Testis (tissue), 2 donors: ENCODE data around the gene IFI30.

ENCODE experiments used
- POLR2A ChIP-seq: fragments of 450-650 bp; IDR thresholded peaks from one replicate; pipeline ENCODE4 v1.6.1; 2017; ENCODE audit warnings: antibody characterized with exemption, mild to moderate bottlenecking, moderate library complexity
- TF ChIP-seq, protein P1 (sequence below), 3 experiments: fragments of 450-650 bp in 2 of 3; fragments of 200-600 bp in 1 of 3; sonication (generic) in 1 of 3; IDR thresholded peaks; one replicate each; pipeline ENCODE4 v1.5.1; 2016 to 2019; ENCODE audit warnings: antibody characterized with exemption in 3 of 3, mild to moderate bottlenecking in 2 of 3, moderate library complexity in 1 of 3

DNA sequence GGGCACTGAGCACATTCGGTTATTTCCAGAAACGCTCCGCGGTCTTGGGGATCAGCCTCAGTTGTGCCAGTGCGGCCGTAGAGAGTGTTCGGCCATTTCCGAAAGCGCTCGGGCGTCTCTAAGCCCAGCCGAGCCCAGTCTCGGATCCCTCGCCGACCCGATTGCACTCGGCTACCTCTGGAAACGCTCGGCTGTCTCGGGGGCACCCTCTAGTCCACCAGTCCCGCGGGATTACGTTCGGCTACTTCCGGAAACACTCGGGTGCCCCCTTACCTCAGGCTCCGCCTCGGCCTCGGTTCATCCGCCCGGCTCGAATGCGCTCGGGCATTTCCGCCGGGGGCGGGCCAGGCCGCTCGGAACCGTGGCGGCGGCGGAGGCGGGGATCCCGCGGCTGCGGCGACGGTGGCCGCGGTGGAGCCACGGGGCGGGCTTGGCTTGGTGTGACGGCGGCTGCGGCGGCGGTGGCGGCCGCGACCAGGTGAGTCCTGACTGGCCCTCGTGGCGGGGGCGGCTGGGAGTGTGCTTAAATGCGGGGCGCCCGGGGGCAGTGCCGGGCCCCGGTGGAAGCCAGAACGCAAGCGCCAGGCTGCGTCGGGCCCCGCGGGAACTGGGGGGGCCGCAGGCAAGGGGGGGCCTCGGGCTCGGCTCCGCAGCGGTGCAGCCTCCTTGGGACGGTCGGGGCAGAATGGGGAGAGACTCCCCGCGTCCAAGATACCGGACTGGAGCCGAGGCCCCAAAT lies 20.6 kb upstream of the IFI30 start, which contains the start of gene PIK3R2:
- TF ChIP-seq POLR2A = no peak
- TF ChIP-seq, protein P1, sequence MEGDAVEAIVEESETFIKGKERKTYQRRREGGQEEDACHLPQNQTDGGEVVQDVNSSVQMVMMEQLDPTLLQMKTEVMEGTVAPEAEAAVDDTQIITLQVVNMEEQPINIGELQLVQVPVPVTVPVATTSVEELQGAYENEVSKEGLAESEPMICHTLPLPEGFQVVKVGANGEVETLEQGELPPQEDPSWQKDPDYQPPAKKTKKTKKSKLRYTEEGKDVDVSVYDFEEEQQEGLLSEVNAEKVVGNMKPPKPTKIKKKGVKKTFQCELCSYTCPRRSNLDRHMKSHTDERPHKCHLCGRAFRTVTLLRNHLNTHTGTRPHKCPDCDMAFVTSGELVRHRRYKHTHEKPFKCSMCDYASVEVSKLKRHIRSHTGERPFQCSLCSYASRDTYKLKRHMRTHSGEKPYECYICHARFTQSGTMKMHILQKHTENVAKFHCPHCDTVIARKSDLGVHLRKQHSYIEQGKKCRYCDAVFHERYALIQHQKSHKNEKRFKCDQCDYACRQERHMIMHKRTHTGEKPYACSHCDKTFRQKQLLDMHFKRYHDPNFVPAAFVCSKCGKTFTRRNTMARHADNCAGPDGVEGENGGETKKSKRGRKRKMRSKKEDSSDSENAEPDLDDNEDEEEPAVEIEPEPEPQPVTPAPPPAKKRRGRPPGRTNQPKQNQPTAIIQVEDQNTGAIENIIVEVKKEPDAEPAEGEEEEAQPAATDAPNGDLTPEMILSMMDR (IDR thresholded peaks at IDR 0.05) = peak in 1 of 3 experiments; percentile 6
